SK-N-SH (cell line): Measurements from ENCODE around the gene SLC39A3.

Source experiments
- FOSL2 ChIP-seq: IDR thresholded peaks from 2 replicates; pipeline ENCODE4 v1.4.0; 2012; ENCODE audit warnings: low read depth, mild to moderate bottlenecking, moderate library complexity, borderline replicate concordance
- JUND ChIP-seq: IDR thresholded peaks from 2 replicates; pipeline ENCODE4 v1.4.0; 2012
- MAX ChIP-seq: IDR thresholded peaks from 2 replicates; pipeline ENCODE4 v1.4.0; 2012; ENCODE audit warnings: low read depth
- RAD21 ChIP-seq: IDR thresholded peaks from 2 replicates; pipeline ENCODE4 v1.6.1; 2012; ENCODE audit warnings: mild to moderate bottlenecking, low read length
- TAF1 ChIP-seq: IDR thresholded peaks from 2 replicates; pipeline ENCODE4 v1.6.1; 2012; ENCODE audit warnings: low read depth, mild to moderate bottlenecking, low read length, moderate library complexity, borderline replicate concordance
- TCF12 ChIP-seq: IDR thresholded peaks from 2 replicates; pipeline ENCODE4 v1.4.0; 2012
- USF2 ChIP-seq: fragments of 150-350 bp; IDR thresholded peaks from 2 replicates; pipeline ENCODE4 v1.6.1; 2017; ENCODE audit warnings: antibody characterized with exemption, low read length, low read depth, borderline replicate concordance
- TF ChIP-seq, protein P1 (sequence below): fragments of 200-600 bp; sonication (generic); IDR thresholded peaks from 2 replicates; pipeline ENCODE4 v1.6.1; 2017; ENCODE audit warnings: antibody characterized with exemption, mild to moderate bottlenecking, moderate library complexity

- no peak for TF ChIP-seq JUND
- TF ChIP-seq RAD21, result no peak
- TF ChIP-seq, protein P1, sequence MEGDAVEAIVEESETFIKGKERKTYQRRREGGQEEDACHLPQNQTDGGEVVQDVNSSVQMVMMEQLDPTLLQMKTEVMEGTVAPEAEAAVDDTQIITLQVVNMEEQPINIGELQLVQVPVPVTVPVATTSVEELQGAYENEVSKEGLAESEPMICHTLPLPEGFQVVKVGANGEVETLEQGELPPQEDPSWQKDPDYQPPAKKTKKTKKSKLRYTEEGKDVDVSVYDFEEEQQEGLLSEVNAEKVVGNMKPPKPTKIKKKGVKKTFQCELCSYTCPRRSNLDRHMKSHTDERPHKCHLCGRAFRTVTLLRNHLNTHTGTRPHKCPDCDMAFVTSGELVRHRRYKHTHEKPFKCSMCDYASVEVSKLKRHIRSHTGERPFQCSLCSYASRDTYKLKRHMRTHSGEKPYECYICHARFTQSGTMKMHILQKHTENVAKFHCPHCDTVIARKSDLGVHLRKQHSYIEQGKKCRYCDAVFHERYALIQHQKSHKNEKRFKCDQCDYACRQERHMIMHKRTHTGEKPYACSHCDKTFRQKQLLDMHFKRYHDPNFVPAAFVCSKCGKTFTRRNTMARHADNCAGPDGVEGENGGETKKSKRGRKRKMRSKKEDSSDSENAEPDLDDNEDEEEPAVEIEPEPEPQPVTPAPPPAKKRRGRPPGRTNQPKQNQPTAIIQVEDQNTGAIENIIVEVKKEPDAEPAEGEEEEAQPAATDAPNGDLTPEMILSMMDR, result no peak
- no peak for TF ChIP-seq TAF1
- no peak for TF ChIP-seq FOSL2
- TF ChIP-seq MAX, result no peak
- TF ChIP-seq TCF12, result no peak
- no peak for TF ChIP-seq USF2
These were observed 47.3 kb upstream of the SLC39A3 start for GRCh38 chr19:2787115-2787514.
